ENCODE data around the gene AIP.

Gene AIP

DNA sequence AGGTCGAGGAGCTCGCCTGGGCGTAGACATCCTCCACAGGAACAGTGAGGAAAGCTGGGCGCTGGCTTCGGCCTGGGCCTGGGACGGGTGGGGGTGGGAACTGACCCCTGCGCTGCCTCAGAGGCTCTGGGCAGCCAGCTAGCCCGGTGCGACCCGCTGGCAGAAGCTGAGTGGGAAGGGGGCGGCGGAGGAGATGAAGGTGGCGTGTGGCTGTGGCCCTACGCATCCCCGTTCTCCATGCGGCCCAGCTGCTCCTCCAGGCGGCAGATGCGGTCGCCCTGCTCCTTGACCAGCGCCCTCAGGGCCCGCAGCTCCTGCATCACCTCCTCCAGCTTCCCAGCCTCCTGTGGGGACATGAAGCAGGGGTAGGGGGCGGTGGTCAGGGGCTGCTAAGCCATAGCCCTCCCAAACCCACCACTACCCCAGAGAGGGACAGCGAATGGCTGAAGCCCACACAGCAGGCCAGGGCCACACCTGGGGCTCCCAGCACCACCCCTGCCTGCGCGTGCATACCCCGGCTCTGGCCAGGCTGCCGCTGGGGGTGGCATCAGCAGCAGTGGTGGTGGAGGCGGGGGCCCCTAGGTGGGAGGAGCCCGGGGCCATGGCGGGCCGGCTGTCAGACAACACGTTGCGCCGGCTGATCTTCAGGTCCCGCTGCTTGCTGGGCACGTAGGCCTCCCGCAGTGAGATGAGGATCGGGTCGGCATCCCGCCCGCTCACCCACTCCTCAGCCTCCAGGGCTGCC lies 44.5 kb upstream of the AIP start:
- Histone ChIP-seq H3K27me3 (no peaks in the 10 kb centered on the region), H3K9me3 (no peaks in the 10 kb centered on the region), H3K36me3 (peaks cover 29% of the 10 kb centered on the region), H4K20me1 (peaks cover 35% of the 10 kb centered on the region), H3K4me3 (peak overlapping the region; percentile 77), H3K4me2 (peak overlapping the region; percentile 97), H3K4me1 (peaks cover 93% of the 10 kb centered on the region), H3K27ac (peak overlapping the region; percentile 99), H3K9ac (peak overlapping the region; percentile 94)
- TF ChIP-seq Cebpa-rat (IDR thresholded peaks at IDR 0.05): no peak

DNA sequence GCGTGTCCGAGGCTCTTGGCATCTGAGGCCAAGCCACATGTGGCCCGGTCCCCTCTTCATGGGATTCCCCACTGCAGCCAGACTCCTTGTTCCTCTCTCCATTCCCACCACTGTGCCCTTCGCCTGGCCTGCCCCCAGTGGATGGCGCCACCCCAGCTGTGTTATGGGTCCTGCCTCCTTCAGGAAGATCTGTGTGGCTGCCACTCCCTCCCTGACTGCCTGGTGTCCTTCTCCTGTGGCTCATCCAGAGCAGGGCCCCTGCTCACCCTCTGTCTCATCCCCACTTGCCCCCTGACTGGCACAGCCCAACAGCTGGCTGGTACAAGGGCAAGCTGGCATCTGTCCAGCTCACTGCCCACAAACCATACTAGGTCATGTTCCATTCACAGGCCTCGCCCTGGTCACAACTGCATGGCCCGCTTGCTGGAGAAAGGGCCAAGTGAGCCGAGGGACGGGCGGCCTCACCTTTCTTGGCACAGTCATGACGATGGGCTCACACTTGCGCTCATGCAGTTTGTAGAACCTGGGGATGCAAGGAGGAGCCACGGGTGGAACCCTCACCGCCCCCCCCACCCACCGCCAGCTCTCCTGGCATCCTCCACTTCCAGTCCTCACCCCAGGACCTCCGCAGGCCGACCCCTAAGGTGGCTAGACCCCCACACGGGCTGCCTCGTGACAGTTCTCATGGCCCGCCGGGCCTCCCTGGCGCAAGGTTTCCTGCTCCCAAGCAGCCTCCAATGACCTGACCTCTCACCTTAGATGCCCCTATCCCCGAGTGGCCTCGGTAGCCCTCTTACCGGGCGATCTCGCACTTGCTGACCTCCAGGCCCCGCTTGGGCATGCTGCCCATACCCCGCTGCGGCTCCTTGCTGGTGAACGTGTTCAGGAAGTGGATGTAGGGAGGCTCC lies 43.3 kb upstream of the AIP start:
- H4K20me1 ChIP-seq: peaks cover 22% of the 10 kb centered on the region
- peak overlapping the region; percentile 97 for H3K4me2 ChIP-seq
- H3K9me3 ChIP-seq: no peaks in the 10 kb centered on the region
- peak overlapping the region; percentile 99 for H3K27ac ChIP-seq
- peaks cover 90% of the 10 kb centered on the region for H3K4me1 ChIP-seq
- H3K4me3 ChIP-seq: peak overlapping the region; percentile 25; the same call in 1 of the 2 replicates
- no peak for TF ChIP-seq Cebpa-rat (IDR thresholded peaks at IDR 0.05)
- peak overlapping the region; percentile 64 for H3K9ac ChIP-seq
- no peaks in the 10 kb centered on the region for H3K27me3 ChIP-seq
- H3K36me3 ChIP-seq: peaks cover 17% of the 10 kb centered on the region

DNA sequence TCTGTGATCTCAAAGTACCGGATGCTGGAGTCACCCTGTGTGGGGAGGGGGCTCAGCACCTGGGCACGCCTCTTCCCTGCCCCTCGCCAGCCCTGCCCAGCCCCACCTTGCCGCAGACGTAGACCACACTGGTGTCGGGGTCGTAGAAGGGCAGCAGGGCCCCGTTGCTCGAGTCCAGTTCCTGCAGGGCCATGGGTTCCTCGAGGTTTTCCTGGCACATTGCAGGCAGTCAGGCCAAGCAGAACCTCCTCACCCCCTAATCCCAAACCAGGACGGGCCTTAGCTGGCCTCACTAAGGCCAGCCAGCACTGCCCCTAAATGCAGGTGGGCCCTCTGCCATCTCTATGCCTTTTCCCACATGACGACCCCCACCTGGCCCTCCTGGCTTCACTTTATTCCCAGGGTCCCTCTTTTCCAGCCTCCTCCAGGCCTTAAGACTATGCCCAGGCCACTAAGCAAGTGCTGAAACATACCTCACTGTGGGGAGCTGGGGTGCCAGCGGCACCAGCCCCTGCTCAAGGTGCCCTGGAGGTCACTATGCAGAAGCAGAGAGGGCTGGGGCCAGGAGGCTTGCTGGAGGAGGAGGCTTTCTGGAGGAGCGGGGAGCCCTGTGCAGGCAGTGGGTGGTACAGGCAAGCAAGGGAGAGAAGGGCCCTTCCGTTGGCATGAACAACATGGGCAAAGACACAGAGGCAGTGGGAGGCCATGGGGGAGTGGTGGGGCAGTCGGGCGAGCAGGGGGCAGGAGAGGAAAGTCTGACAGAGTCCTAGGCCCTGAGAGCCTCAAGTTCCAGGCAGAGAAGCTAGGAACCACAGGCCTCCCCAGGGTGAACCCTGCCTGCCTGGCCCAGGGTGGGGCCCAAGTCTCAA lies 42.4 kb upstream of the AIP start:
- Histone ChIP-seq H3K9me3 (no peaks in the 10 kb centered on the region), H3K27me3 (no peaks in the 10 kb centered on the region), H4K20me1 (peaks cover 13% of the 10 kb centered on the region), H3K27ac (peak overlapping the region; percentile 79), H3K4me1 (peaks cover 90% of the 10 kb centered on the region), H3K9ac (peak overlapping the region; percentile 64), H3K4me2 (peak overlapping the region; percentile 97), H3K36me3 (peaks cover 8% of the 10 kb centered on the region), H3K4me3 (peak overlapping the region; percentile 28; the same call in 1 of the 2 replicates)
- no peak for TF ChIP-seq Cebpa-rat (IDR thresholded peaks at IDR 0.05)

DNA sequence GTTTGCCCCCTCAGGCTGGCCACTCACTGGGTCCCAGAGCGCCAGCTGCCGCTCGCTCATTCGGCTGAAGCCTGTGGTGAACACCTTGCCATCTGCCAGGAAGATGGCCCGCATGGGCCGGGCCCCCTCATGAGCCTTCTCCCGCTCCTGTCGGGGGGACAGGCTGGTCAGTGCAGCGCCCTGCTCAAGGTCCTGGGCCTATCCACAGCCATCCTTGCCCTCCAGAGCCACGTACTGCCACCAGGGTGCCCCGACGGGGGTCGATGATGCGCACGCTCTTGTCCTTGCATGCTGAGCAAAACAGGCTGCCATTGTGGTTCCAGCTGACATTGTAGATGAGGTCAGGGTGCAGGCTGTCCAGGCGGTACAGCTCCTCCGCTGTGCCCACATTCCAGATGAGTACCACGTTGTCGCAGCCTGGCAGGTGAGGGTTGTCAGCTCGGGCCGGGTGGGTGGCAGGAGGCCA lies 41.7 kb upstream of the AIP start:
- Histone ChIP-seq H3K27me3 (no peaks in the 10 kb centered on the region), H3K36me3 (peaks cover 1% of the 10 kb centered on the region), H3K4me3 (peak overlapping the region; percentile 28; the same call in 1 of the 2 replicates), H4K20me1 (peaks cover 7% of the 10 kb centered on the region), H3K9ac (peak overlapping the region; percentile 64), H3K27ac (peak overlapping the region; percentile 79), H3K4me1 (peaks cover 90% of the 10 kb centered on the region), H3K4me2 (peak overlapping the region; percentile 97), H3K9me3 (no peaks in the 10 kb centered on the region)
- no peak for TF ChIP-seq Cebpa-rat (IDR thresholded peaks at IDR 0.05)

DNA sequence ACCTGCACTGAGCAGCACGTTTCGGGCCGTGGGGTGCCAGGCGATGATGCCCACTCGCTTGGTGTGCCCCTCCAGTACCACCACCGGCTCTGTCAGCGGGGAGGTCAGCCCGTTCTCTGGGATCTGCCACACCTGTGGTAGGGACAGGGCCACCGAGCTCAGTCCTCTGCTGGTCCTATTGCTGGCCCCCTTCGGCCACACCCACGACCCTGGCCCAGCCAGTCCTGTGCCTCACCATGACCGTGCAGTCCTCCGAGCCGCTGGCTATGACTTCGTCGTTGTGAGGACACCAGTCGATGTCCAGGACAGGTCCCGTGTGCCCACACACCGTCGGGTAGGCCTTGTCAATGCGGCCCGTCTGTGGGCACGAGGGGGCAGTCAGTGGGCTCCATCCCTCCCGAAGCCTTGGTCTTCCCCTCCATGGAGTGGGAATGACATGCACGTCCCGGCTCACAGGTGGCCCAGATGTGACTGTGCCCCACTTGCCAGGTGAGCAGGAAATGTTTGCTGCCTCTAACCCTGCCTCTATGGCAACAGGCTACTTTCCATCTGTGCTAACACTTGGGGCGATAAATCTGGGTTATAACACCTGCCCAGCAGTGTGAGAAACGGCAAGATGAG lies 41.0 kb upstream of the AIP start:
- H3K27me3 ChIP-seq: no peaks in the 10 kb centered on the region
- no peak for TF ChIP-seq Cebpa-rat (IDR thresholded peaks at IDR 0.05)
- H3K4me3 ChIP-seq: no peak overlapping the region
- H3K36me3 ChIP-seq: no peaks in the 10 kb centered on the region
- no peaks in the 10 kb centered on the region for H4K20me1 ChIP-seq
- no peak overlapping the region for H3K9ac ChIP-seq
- H3K27ac ChIP-seq: no peak overlapping the region
- H3K4me2 ChIP-seq: peak overlapping the region; percentile 97
- no peaks in the 10 kb centered on the region for H3K9me3 ChIP-seq
- H3K4me1 ChIP-seq: peaks cover 91% of the 10 kb centered on the region

DNA sequence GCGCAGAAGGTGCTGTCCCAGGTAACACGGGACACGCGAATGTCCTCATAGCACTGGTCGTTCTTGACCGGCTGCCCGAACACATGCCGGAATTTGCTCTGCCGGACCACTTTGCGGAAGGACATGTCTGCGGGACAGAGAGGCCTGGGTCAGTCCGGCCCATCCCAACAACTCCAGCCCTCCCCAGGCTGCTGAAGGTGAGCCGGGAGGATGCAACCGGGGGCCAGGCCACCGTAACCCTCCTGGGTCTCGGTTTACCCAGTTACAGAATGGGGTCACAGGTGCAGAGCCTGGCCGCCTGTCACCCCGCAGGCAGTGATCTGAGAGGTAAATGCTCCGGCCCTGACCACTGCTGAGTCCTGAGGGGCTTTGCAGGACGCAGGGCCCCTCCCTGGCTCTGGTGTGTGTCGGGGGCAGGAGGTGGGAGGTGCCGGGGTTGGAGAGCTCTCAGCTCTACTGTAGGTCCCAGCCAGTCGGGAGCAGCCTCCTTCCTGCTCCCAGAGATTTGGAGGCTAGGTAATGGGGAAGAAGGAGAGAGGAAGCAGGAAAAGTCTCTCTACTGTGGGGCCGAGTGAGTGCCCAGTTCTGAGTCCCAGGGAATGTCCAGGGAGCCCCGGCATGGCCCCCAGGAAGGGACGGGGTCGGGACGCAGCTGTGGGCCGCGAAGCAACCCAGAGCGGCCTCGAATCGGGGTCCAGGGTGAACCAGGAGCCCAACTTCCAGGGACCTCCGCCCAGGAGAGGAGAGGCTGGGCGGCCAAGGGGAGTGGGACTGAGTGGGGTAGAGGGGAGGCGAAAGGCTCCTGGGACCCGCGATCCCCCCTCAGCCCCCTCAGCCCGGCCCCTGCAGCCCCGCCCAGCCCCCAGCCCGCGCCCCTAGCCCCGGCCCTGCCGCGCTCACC lies 40.1 kb upstream of the AIP start:
- no peaks in the 10 kb centered on the region for H4K20me1 ChIP-seq
- H3K4me2 ChIP-seq: peak overlapping the region; percentile 97
- peak overlapping the region; percentile 70 for H3K27ac ChIP-seq
- no peak for TF ChIP-seq Cebpa-rat (IDR thresholded peaks at IDR 0.05)
- H3K9me3 ChIP-seq: no peaks in the 10 kb centered on the region
- no peaks in the 10 kb centered on the region for H3K36me3 ChIP-seq
- H3K4me3 ChIP-seq: peak overlapping the region; percentile 67
- peaks cover 94% of the 10 kb centered on the region for H3K4me1 ChIP-seq
- H3K27me3 ChIP-seq: no peaks in the 10 kb centered on the region
- peak overlapping the region; percentile 64; the same call in 1 of the 2 replicates for H3K9ac ChIP-seq

DNA sequence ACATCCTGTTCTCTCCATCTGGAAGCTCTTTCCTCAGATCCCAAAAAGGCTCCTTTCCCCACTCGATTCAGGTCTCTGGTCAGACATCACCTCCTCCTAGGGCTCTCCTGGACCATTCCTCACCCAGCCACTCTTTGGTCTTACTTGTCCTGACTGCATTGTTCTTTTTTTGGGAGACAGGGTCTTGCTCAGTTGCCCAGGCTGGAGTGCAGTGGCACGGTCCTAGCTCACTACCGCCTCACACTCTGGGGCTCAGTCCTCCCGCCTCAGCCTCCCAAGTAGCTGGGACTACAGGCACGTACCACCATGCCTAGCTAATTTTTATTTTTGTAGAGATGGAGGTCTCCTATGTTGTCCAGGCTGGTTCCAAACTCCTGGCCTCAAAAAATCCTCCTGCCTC lies 37.3 kb upstream of the AIP start:
- Histone ChIP-seq H3K9me3 (no peaks in the 10 kb centered on the region), H3K27ac (peak overlapping the region; percentile 75; the same call in 1 of the 2 replicates), H4K20me1 (no peaks in the 10 kb centered on the region), H3K4me3 (no peak overlapping the region), H3K36me3 (no peaks in the 10 kb centered on the region), H3K4me1 (peaks cover 85% of the 10 kb centered on the region), H3K27me3 (no peaks in the 10 kb centered on the region), H3K9ac (no peak overlapping the region), H3K4me2 (peak overlapping the region; percentile 97)
- no peak for TF ChIP-seq Cebpa-rat (IDR thresholded peaks at IDR 0.05)

DNA sequence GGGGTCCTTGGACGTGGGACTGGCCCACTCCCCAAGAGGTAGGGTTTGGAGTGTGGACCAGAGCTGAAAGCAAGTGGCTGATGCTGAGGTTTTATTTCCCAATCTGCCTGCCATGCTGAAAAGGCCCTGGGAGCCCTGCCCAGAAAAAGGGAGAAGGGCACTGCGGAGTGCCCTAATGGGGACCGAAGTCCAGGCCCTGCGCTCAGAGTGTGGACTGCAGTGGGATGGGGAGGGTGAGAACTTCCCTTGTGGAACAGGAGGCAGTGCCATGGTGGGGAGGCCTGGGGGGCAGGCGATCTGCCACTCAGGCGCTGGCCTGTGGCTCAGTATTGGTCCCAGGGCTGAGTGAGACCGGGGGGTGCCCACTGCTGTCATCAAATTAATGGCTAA lies 34.6 kb upstream of the AIP start:
- no peak overlapping the region for H3K4me2 ChIP-seq
- no peak overlapping the region for H3K4me3 ChIP-seq
- H3K9ac ChIP-seq: no peak overlapping the region
- H3K4me1 ChIP-seq: peaks cover 74% of the 10 kb centered on the region
- TF ChIP-seq Cebpa-rat (IDR thresholded peaks at IDR 0.05): no peak
- no peak overlapping the region for H3K27ac ChIP-seq
- H3K9me3 ChIP-seq: no peaks in the 10 kb centered on the region
- H3K36me3 ChIP-seq: no peaks in the 10 kb centered on the region
- H4K20me1 ChIP-seq: no peaks in the 10 kb centered on the region
- H3K27me3 ChIP-seq: no peaks in the 10 kb centered on the region

All from BLaER1 (cell line).